HepG2 (cell line): ENCODE measurements around the gene CHST13.

Experiments used
- ATF7 ChIP-seq, 2 experiments: fragments of 450-650 bp in 1 of 2; sonication (generic) in 1 of 2; formaldehyde crosslinking in 1 of 2; IDR thresholded peaks; 2 replicates each; pipeline versions ENCODE4 v1.4.0 to v1.6.1; 2016 to 2020; ENCODE audit warnings: antibody characterized with exemption in 1 of 2, mild to moderate bottlenecking in 1 of 2, missing genetic modification reagents in 1 of 2
- CTCF ChIP-seq: sonication (generic); formaldehyde crosslinking; IDR thresholded peaks from 2 replicates; pipeline ENCODE4 v1.5.0; 2020; ENCODE audit warnings: mild to moderate bottlenecking, missing genetic modification reagents, moderate library complexity
- EP300 ChIP-seq, 3 experiments: sonication (generic) in 1 of 3; formaldehyde crosslinking in 1 of 3; IDR thresholded peaks; 2 replicates each; pipeline versions ENCODE4 v1.5.1 to v1.6.1; 2011 to 2020; ENCODE audit warnings: low read depth in 2 of 3, low read length in 2 of 3, borderline replicate concordance in 1 of 3, improper control_type of control experiment in 1 of 3, mild to moderate bottlenecking in 1 of 3, missing genetic modification reagents in 1 of 3, moderate library complexity in 1 of 3
- FIP1L1 ChIP-seq: fragments of 200-400 bp; formaldehyde crosslinking; IDR thresholded peaks from 2 replicates; pipeline ENCODE4 v1.6.1; 2018; ENCODE audit warnings: low read depth, mild to moderate bottlenecking, low read length, moderate library complexity, borderline replicate concordance; ENCODE audit not compliant: insufficient read depth
- KLF13 ChIP-seq: sonication (generic); formaldehyde crosslinking; IDR thresholded peaks from 2 replicates; pipeline ENCODE4 v1.4.0; 2020; ENCODE audit warnings: mild to moderate bottlenecking, missing genetic modification reagents
- MAFG ChIP-seq: sonication (generic); formaldehyde crosslinking; IDR thresholded peaks from 2 replicates; pipeline ENCODE4 v1.5.1; 2020; ENCODE audit warnings: mild to moderate bottlenecking, missing genetic modification reagents
- RAD21 ChIP-seq: fragments of 450-650 bp; formaldehyde crosslinking; IDR thresholded peaks from 2 replicates; pipeline ENCODE4 v1.5.0; 2020; ENCODE audit warnings: mild to moderate bottlenecking
- TGIF2 ChIP-seq: IDR thresholded peaks from 2 replicates; pipeline ENCODE4 v1.6.1; 2016; ENCODE audit warnings: control low read depth, missing compliant biosample characterization
- USF2 ChIP-seq, 2 experiments: sonication (generic) in 1 of 2; formaldehyde crosslinking in 1 of 2; IDR thresholded peaks; 2 replicates each; pipeline versions ENCODE4 v1.5.1 to v1.6.1; 2011 to 2020; ENCODE audit warnings: borderline replicate concordance in 1 of 2, low read depth in 1 of 2, low read length in 1 of 2, mild to moderate bottlenecking in 1 of 2, missing genetic modification reagents in 1 of 2, moderate library complexity in 1 of 2
- ZHX1 ChIP-seq: sonication (generic); formaldehyde crosslinking; IDR thresholded peaks from 2 replicates; pipeline ENCODE4 v1.8.1; 2022; ENCODE audit warnings: low read depth, mild to moderate bottlenecking, missing genetic modification reagents
- ZNF138 ChIP-seq: sonication (generic); formaldehyde crosslinking; IDR thresholded peaks from 2 replicates; pipeline ENCODE4 v1.5.0; 2020; ENCODE audit warnings: mild to moderate bottlenecking, low read depth, missing genetic modification reagents

GRCh38 chr3:126484662-126485061 is 39.3 kb upstream of the CHST13 start:
- TF ChIP-seq ZNF138 (no peak), MAFG (CRISPR knock-in tag) (no peak), ZHX1 (CRISPR knock-in tag) (no peak), TGIF2 (no peak), RAD21 (CRISPR knock-in tag) (no peak), FIP1L1 (no peak), EP300 (IDR thresholded peaks at IDR 0.05; ENCODE audit: low read depth in 2 of 2, low read length in 2 of 2) (no peak), EP300 (CRISPR knock-in tag; IDR thresholded peaks at IDR 0.05; ENCODE audit: borderline replicate concordance) (no peak), KLF13 (CRISPR knock-in tag) (no peak), ATF7 (IDR thresholded peaks at IDR 0.05) (no peak), ATF7 (CRISPR knock-in tag; IDR thresholded peaks at IDR 0.05) (no peak), USF2 (IDR thresholded peaks at IDR 0.05; ENCODE audit: low read depth, low read length) (no peak), USF2 (CRISPR knock-in tag; IDR thresholded peaks at IDR 0.05; ENCODE audit: borderline replicate concordance) (no peak), CTCF (CRISPR knock-in tag) (no peak)
